GM19240 (cell line): Measurements from ENCODE around the gene SUPT6H.
"Not testable (repeated sequence)": the region's sequence is repeated elsewhere in the genome, so short reads cannot be mapped to it uniquely, and the experiment has no call there.

Experiments used
- DNase-seq: peaks from one replicate; pipeline ENCODE4 v3.0.0; 2011; ENCODE audit warnings: low spot score; ENCODE audit not compliant: insufficient read length

SUPT6H gene

GRCh38 chr17:28646039-28646754 is 15.8 kb upstream of the SUPT6H start:
- no peak for DNase-seq

GRCh38 chr17:28648698-28649097 is 13.3 kb upstream of the SUPT6H start:
- no peak for DNase-seq

GRCh38 chr17:28655160-28655559 is 6.8 kb upstream of the SUPT6H start:
- DNase-seq = no peak

GRCh38 chr17:28657756-28658155 is 4.2 kb upstream of the SUPT6H start:
- no peak for DNase-seq

GRCh38 chr17:28658342-28658741 is 3.7 kb upstream of the SUPT6H start:
- DNase-seq = not testable (repeated sequence)

GRCh38 chr17:28658766-28659496 is 3.1 kb upstream of the SUPT6H start:
- DNase-seq = not testable (repeated sequence)

GRCh38 chr17:28659497-28659881 is 2.5 kb upstream of the SUPT6H start:
- not testable (repeated sequence) for DNase-seq

GRCh38 chr17:28662527-28662829 is 473 bp downstream of the SUPT6H start:
- no peak for DNase-seq

GRCh38 chr17:28663723-28664122 is 1.7 kb downstream of the SUPT6H start:
- DNase-seq = no peak

- no peak for DNase-seq
Measured at GRCh38 chr17:28665994-28666393, 4.0 kb downstream of the SUPT6H start.

- DNase-seq = no peak
Measured at GRCh38 chr17:28667870-28668269, 5.9 kb downstream of the SUPT6H start.

GRCh38 chr17:28669918-28670317 is 7.9 kb downstream of the SUPT6H start:
- no peak for DNase-seq

- no peak for DNase-seq
Measured at GRCh38 chr17:28675490-28675889, 13.5 kb downstream of the SUPT6H start.

- DNase-seq = no peak
Measured at GRCh38 chr17:28675980-28676379, 14.0 kb downstream of the SUPT6H start.

GRCh38 chr17:28682655-28683054 is 20.6 kb downstream of the SUPT6H start:
- DNase-seq = no peak

GRCh38 chr17:28684963-28685362 is 23.0 kb downstream of the SUPT6H start:
- DNase-seq = no peak

GRCh38 chr17:28685366-28685765 is 23.4 kb downstream of the SUPT6H start:
- DNase-seq = no peak

GRCh38 chr17:28686296-28686695 is 24.3 kb downstream of the SUPT6H start:
- no peak for DNase-seq

GRCh38 chr17:28688481-28688880 is 26.5 kb downstream of the SUPT6H start:
- DNase-seq = no peak

- no peak for DNase-seq
Measured at GRCh38 chr17:28689011-28689410, 27.0 kb downstream of the SUPT6H start.

GRCh38 chr17:28693869-28694268 is 31.9 kb downstream of the SUPT6H start:
- DNase-seq = no peak

- no peak for DNase-seq
Measured at GRCh38 chr17:28698253-28698941, 36.4 kb downstream of the SUPT6H start.

GRCh38 chr17:28700278-28700677 is 38.3 kb downstream of the SUPT6H start:
- DNase-seq = no peak
